ENCODE data around the gene CDCA4. TPM values are rescaled to one million over a fixed set of nuclear protein-coding genes. Genes with fewer than 3 reads are reported as not detected.

Gene CDCA4
- total RNA-seq, 1 experiment from 2014 or later, result 42.8 TPM

Other genes with a start within 250 kb of the CDCA4 start
- gene AKT1, start 225.3 kb downstream of the CDCA4 start, total RNA-seq (2014; rRNA removed; shearing (Covaris generic)), result 86.5 and 127 TPM in 2 replicates
- 0.83 and 2.9 TPM in 2 replicates for gene ZBTB42, start 220.0 kb downstream of the CDCA4 start, total RNA-seq (2014; rRNA removed; shearing (Covaris generic))
- 3.5 and 5.2 TPM in 2 replicates for gene CEP170B, start 155.8 kb downstream of the CDCA4 start, total RNA-seq (2014; rRNA removed; shearing (Covaris generic))
- gene PLD4, start 96.2 kb downstream of the CDCA4 start, total RNA-seq (2014; rRNA removed; shearing (Covaris generic)), result not detected in 2 replicates
- gene AHNAK2, start 42.7 kb downstream of the CDCA4 start, total RNA-seq (2014; rRNA removed; shearing (Covaris generic)), result 4.4 and 5.2 TPM in 2 replicates
- gene CLBA1, start 35.3 kb downstream of the CDCA4 start, total RNA-seq (2014; rRNA removed; shearing (Covaris generic)), result 2.4 and 4.4 TPM in 2 replicates
- 0.10 TPM in 1 of 2 replicates, not detected in the other for gene GPR132, start 44.3 kb upstream of the CDCA4 start, total RNA-seq (2014; rRNA removed; shearing (Covaris generic))
- gene JAG2, start 147.7 kb upstream of the CDCA4 start, total RNA-seq (2014; rRNA removed; shearing (Covaris generic)), result 0.48 TPM in 1 of 2 replicates, not detected in the other
- gene NUDT14, start 160.2 kb upstream of the CDCA4 start, total RNA-seq (2014; rRNA removed; shearing (Covaris generic)), result 18.0 and 19.8 TPM in 2 replicates
- 16.8 and 19.4 TPM in 2 replicates for gene BTBD6, start 227.4 kb upstream of the CDCA4 start, total RNA-seq (2014; rRNA removed; shearing (Covaris generic))